ENCODE results near the gene SNORC.

Gene SNORC

DNA sequence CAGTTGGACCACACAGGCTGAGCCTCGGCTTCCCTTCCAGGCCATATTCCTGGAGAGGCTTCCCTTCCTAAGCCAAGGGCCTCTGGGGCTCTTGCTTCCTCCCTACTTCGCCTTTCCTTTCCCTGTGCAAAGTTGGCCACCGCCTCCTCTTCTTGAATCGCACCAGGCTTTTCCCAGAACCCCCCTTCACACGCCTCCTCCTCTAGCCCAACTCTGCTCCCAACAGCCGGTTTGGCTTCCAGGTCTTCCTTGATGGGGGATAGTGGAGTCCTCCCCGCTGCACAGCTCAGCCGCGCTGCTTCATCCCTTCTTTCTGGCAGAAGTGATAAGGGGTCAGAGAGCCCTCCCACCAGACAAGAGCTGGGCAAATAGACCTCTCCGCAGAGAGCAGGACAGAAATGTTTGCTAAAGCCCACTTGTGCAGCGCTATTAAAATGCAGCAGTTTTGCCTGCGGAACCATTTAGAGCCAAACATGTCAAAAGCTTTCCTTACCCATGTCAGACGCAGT, 56.4 kb downstream of the SNORC start:
- no peak for DNase-seq (ENCODE audit: low read depth, low spot score)

DNA sequence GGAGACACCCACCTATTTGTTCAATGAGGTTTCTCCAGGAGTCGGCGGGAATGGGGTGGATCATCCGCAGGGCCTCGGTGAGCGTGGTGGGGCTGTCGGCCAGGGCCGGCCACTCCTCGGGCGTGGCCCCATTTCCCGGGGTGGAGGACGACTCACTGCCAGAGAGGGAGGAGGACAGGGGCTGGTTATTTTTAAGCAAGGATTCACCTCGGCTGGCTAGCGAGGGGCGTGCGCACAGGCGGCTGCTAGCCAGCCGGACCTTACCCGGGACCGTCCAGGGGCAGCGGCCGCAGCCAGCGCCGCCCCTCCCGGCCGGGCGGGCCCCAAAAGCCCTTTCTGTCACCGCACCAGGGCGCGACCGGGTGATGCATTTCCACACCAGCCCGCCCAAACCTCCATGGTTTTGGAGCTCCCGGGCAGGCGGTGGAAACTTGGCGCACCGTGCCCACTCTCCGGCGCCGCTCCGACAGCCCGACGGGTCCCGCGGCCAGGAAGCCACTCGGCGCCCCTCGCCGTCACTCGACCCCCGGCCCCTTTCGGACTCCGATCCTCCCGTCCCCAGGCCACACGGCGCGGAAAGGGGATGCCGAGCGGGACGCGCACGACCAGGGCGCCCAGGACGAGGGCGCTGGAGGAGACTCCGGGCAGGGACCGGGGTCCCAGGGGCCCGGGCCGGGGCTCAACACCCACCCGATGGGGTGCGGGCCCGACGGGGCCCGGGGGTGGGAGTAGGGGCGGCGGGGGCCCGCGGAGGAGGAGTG, 57.1 kb downstream of the SNORC start:
- no peak for DNase-seq (ENCODE audit: low read depth, low spot score)

DNA sequence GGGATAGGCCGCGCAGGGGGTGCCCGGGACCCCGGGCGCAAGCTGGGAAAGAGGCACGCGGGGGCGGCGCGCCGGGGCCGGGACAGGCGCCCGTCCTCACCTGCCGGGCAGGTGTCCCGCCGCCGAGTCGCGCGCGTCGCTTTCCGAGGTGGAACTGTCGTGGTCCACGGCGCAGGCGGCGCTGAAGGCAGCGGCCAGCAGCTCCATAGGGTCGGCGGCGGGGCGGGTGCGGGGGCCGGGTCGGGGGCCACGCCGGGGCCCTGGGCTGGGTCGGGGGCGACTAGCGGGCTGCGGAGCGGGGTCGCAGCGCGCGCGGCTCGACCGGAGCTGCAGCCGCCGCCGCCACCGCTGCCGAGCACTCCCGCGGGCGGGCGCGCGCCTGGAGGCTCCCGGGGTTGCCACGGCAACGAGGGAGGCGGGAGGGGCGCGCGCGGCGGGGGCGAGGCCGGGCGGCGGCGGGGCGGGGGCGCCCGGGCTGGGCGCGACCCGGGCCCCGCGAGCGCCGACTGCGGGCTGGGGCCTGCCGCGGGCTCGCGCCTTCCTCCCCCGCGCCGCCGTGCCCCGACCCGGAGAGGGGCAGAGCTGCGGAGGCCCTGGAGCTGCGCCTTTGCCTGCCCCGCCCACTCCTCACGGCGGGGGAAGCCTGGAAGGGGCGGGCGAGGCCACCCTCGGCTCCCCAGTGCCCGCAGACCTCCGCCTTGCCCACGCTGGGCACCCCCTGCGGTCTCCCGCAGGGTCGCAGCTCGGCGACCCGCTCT, 57.9 kb downstream of the SNORC start:
- no peak for DNase-seq (ENCODE audit: low read depth, low spot score)

Measured in brain pericyte (primary cell).